Transverse colon (tissue), 4 donors: ENCODE results near the gene HHIP. TPM values are rescaled to one million over a fixed set of nuclear protein-coding genes. Genes with fewer than 3 reads are reported as not detected.

ENCODE experiments used
- DNase-seq: peaks from one replicate; pipeline ENCODE4 v3.0.0-alpha.2; 2019
- H3K27ac ChIP-seq, 4 donors: fragments of 200-600 bp; sonication (generic); 2 replicates each; pipeline ENCODE4 v1.5.1; 2016 to 2018; ENCODE audit warnings: inconsistent platforms in 4 of 4
- H3K27me3 ChIP-seq: fragments of 200-600 bp; sonication (generic); 2 replicates; pipeline ENCODE4 v1.5.1; 2017; ENCODE audit warnings: inconsistent platforms
- H3K36me3 ChIP-seq, 4 donors: fragments of 200-600 bp; sonication (generic); 2 replicates each; pipeline ENCODE4 v1.5.1; 2017 to 2019; ENCODE audit warnings: inconsistent platforms in 4 of 4
- H3K4me1 ChIP-seq, 4 donors: fragments of 200-600 bp; sonication (generic); 2 replicates each; pipeline ENCODE4 v1.5.1; 2017 to 2020; ENCODE audit warnings: inconsistent platforms in 4 of 4
- H3K4me3 ChIP-seq, 4 donors: fragments of 200-600 bp; sonication (generic); 1 replicate in 1 of 4; 2 replicates in 3 of 4; pipeline versions ENCODE4 v1.5.1 to v1.6.1; 2017 to 2019; ENCODE audit warnings: inconsistent platforms in 4 of 4
- H3K9me3 ChIP-seq, 2 donors: fragments of 200-600 bp; sonication (generic); 2 replicates each; pipeline ENCODE4 v1.5.1; 2017 to 2019; ENCODE audit warnings: inconsistent platforms in 2 of 2
- CTCF ChIP-seq, 5 experiments: fragments of 200-600 bp in 3 of 5; fragments of 450-650 bp in 2 of 5; sonication (generic) in 3 of 5; IDR thresholded peaks; 1 replicate in 2 of 5; 2 replicates in 3 of 5; pipeline ENCODE4 v1.5.1; 2016 to 2017; ENCODE audit warnings: antibody characterized with exemption in 5 of 5, inconsistent platforms in 3 of 5, mild to moderate bottlenecking in 2 of 5, moderate library complexity in 1 of 5
- EP300 ChIP-seq: sonication (generic); formaldehyde crosslinking; IDR thresholded peaks from one replicate; pipeline ENCODE4 v1.6.1; 2017; ENCODE audit warnings: antibody characterized with exemption, low read depth
- POLR2A ChIP-seq: fragments of 450-650 bp; IDR thresholded peaks from one replicate; pipeline ENCODE4 v1.6.1; 2016; ENCODE audit warnings: antibody characterized with exemption, mild to moderate bottlenecking, moderate library complexity
- POLR2AphosphoS5 ChIP-seq, 3 donors: sonication (generic); formaldehyde crosslinking; IDR thresholded peaks; one replicate each; pipeline ENCODE4 v1.6.1; 2016; ENCODE audit warnings: antibody characterized with exemption in 3 of 3
- WGBS, 2 donors: methylation state at CpG; one replicate each; pipeline ENCODE4 v1.1.5; 2018; ENCODE audit warnings: low coverage in 1 of 2; 5-methylcytosine and 5-hydroxymethylcytosine counted together
- in situ Hi-C, 4 donors: fragments of 200-750 bp; cut with MboI; loops; one replicate each; pipeline versions ENCODE4 v1.15.0 to v1.15.1; 2017; ENCODE audit warnings: low sequenced_read_pairs in 3 of 4, low pct_ligation_motif_present in 1 of 4, low pct_unique_long_range_greater_than_20kb in 1 of 4
- intact Hi-C: fragments of 100-400 bp; cut with DNase I; formaldehyde crosslinking; loops from one replicate; pipeline ENCODE4 v1.15.1; 2023; ENCODE audit warnings: low total_unique reads
- total RNA-seq, 4 donors: library from RNA; depleted of rRNA; stranded (reverse); fragments of >200 nt; gene quantifications; one replicate each; pipeline ENCODE4 v1.1.0, GENCODE V29; 2016

Gene HHIP
- total RNA-seq, 4 donors from 2014 or later = 0.20 to 5.9 (median 3.3) TPM

- H3K4me1 ChIP-seq = no peaks in the 10 kb centered on the region
- H3K27ac ChIP-seq = no peak overlapping the region
- intact Hi-C loops (no loop called here), in situ Hi-C loops (no loop called here)
- TF ChIP-seq EP300 (no peak), POLR2A (no peak), CTCF (IDR thresholded peaks at IDR 0.05) (no peak), POLR2AphosphoS5 (IDR thresholded peaks at IDR 0.05) (no peak)
- H3K36me3 ChIP-seq = no peaks in the 10 kb centered on the region
- H3K9me3 ChIP-seq = no peaks in the 10 kb centered on the region
- no peak for DNase-seq
- H3K27me3 ChIP-seq = no peaks in the 10 kb centered on the region
- H3K4me3 ChIP-seq = no peak overlapping the region
Observed at GRCh38 chr4:144696376-144696775, 50.4 kb downstream of the HHIP start.

GRCh38 chr4:144699565-144699964, 53.6 kb downstream of the HHIP start:
- in situ Hi-C loops (no loop called here), intact Hi-C loops (no loop called here)
- Histone ChIP-seq H3K36me3 (no peaks in the 10 kb centered on the region), H3K9me3 (no peaks in the 10 kb centered on the region), H3K4me3 (no peak overlapping the region), H3K27ac (no peak overlapping the region), H3K4me1 (no peaks in the 10 kb centered on the region), H3K27me3 (no peaks in the 10 kb centered on the region)
- DNase-seq = no peak
- TF ChIP-seq EP300 (no peak), CTCF (IDR thresholded peaks at IDR 0.05) (no peak), POLR2AphosphoS5 (IDR thresholded peaks at IDR 0.05) (no peak), POLR2A (no peak)
- 82 to 85% methylated on average over 2 of the region's 2 CpGs for WGBS, 2 donors

GRCh38 chr4:144701683-144702233, 55.8 kb downstream of the HHIP start:
- TF ChIP-seq POLR2AphosphoS5 (IDR thresholded peaks at IDR 0.05) (no peak), POLR2A (no peak), CTCF (IDR thresholded peaks at IDR 0.05) (no peak), EP300 (no peak)
- H3K4me3 ChIP-seq = no peak overlapping the region
- in situ Hi-C loops (no loop called here), intact Hi-C loops (no loop called here)
- H3K4me1 ChIP-seq = no peaks in the 10 kb centered on the region
- no peaks in the 10 kb centered on the region for H3K9me3 ChIP-seq
- DNase-seq = no peak
- H3K27ac ChIP-seq = no peak overlapping the region
- no peaks in the 10 kb centered on the region for H3K36me3 ChIP-seq
- H3K27me3 ChIP-seq = no peaks in the 10 kb centered on the region

GRCh38 chr4:144703494-144703893, 57.5 kb downstream of the HHIP start:
- H3K27ac ChIP-seq = no peak overlapping the region
- in situ Hi-C loops (no loop called here), intact Hi-C loops (no loop called here)
- H3K9me3 ChIP-seq = no peaks in the 10 kb centered on the region
- no peak overlapping the region for H3K4me3 ChIP-seq
- 86% methylated on average over 5 of the region's 5 CpGs; no CpG with 5 or more reads in 1 of the 2 donors for WGBS, 2 donors
- no peaks in the 10 kb centered on the region for H3K4me1 ChIP-seq
- TF ChIP-seq EP300 (no peak), POLR2A (no peak), POLR2AphosphoS5 (IDR thresholded peaks at IDR 0.05) (no peak), CTCF (IDR thresholded peaks at IDR 0.05) (no peak)
- no peaks in the 10 kb centered on the region for H3K27me3 ChIP-seq
- H3K36me3 ChIP-seq = no peaks in the 10 kb centered on the region
- no peak for DNase-seq
